GM21529 (cell line): ENCODE data around the gene DES.
A peak's percentile ranks its signal among the peaks of the same experiment; 100 is the strongest.
"Not testable (repeated sequence)": the region's sequence is repeated elsewhere in the genome, so short reads cannot be mapped to it uniquely, and the experiment has no call there.

Experiments used
- ATAC-seq: cut with Tn5 transposase; IDR thresholded peaks from one replicate; pipeline ENCODE4 v1.9.1; 2021; ENCODE audit not compliant: unreplicated experiment

The DES gene

DNA sequence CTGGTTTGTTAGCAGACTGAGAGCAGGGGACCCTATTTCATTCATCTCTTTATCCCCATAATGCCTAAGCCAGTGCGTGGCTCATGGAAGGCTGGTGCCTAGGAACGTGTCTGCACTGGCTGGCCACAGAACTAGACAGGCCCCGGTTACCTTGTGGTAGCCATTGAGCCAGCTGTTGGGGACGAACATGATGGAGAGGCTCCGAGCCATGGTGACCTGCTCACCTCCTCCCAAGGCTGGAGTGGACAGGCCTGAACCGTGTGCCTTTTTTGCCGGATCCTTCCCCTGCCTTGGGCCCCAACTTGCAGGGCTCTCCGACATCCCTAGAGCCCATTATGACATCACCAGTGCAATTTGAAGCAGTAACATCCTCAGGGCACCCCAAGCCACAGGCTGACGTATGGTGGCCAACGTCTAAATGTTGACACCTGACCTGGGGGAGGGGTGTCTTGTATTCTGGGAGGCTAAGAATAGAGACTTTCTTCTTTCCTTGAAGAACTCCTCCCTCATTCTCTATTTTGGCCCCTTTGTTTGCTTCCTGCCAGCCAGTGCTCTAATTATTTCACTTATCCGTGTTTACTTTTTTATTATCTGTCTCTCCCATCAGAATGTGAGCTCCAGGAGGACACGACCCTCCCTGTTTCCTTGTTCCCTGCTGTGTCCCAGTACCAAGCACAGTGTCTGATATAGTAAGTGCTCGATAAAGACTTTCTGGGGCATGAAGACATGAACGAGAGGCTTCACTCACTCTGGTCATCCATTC is 18.3 kb upstream of the DES start:
- ATAC-seq: no peak

GRCh38 chr2:219400562-219400961 is 17.6 kb upstream of the DES start:
- no peak for ATAC-seq

- no peak for ATAC-seq
Measured at GRCh38 chr2:219401606-219402005, 16.6 kb upstream of the DES start.

- peak; percentile 96 for ATAC-seq
Measured at GRCh38 chr2:219402665-219403515, 15.3 kb upstream of the DES start.

- no peak for ATAC-seq
Measured at GRCh38 chr2:219403861-219404260, 14.3 kb upstream of the DES start.

- ATAC-seq: no peak
Measured at GRCh38 chr2:219404291-219404910, 13.8 kb upstream of the DES start.

GRCh38 chr2:219404954-219405353 is 13.2 kb upstream of the DES start:
- no peak for ATAC-seq

DNA sequence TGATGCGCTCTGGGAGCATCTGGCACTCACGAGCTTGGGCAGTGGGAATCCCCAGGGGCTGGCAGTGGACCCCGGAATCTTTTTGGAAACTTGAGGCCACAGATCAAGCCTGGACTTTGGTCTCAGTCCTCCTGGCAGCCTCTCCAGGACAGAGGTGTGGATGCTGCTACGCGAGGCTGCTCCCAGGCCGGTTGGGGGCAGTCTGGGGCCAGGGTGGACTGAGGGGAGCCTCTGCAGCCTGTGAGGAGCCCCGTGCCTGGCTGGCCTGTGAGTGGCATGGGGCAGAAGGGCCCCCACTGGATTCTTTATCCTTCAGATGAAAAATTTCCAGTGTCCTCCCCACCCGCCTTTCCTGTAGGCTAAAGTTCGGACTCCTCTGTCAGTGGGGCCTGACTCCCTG is 12.7 kb upstream of the DES start:
- no peak for ATAC-seq

DNA sequence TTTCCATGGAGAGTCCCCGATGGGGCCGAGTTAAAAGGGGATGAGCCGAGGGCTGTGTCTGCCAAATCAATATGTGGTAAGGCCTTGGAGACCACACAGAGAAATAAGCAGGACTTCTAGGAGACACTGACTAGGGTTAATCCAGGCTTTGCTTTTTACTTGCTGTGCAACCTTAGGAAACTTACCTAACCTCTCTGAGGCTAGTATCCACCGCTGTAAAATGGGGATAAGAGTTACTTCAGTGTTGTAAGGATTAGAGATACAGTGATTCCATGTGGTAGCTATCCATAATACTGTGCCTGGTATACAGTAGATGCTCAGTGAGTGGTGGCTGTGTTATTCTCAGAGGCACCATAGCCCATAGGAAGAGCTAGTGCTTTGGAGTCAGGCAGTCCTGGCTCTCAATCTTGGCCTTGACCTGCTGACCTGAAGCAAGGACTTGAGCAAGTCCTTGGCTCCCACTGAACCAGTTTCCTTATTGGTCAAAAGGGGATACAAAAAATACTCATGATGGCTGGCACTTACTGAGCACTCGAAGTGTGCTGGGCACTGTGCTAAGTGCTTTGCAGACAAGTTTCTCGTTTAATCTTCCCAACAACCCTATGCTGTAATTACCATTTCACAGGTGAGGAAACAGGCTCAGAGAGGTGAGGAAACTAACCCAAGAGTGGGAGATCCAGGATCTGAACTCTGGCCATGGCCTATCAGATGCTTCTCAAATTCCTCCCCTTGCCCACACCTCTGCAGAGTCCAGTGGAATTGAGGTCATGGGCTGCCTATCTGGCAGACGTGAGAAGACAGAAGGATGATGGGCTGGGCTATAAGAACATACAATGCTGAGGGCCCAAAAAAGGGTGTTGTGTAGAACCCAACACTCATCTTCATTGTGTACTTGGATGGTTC is 12.0 kb upstream of the DES start:
- ATAC-seq: no peak

- no peak for ATAC-seq
Measured at GRCh38 chr2:219406861-219407230, 11.3 kb upstream of the DES start.

GRCh38 chr2:219407343-219407742 is 10.8 kb upstream of the DES start:
- ATAC-seq: not testable (repeated sequence)

GRCh38 chr2:219408204-219408603 is 10.0 kb upstream of the DES start:
- no peak for ATAC-seq

DNA sequence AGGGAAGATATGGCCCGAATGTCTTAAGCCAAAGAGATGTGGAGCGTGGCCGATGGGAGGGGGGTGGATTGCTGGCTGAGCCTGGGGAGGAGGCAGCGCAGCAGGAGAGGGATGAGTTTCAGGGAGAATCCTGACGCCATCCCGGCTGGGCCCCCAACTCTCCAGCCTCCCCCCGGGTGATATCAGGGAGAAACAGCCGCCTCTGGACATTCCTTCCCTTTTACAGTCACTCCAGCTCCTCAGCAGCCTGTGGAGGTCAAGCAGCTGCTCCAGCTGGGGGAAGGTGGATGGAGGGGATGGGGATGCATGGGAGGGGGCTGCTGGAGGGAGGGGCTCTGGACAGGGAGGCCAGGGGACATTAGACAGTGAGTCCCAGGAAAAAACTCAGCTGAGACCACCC is 9.5 kb upstream of the DES start:
- ATAC-seq: no peak

GRCh38 chr2:219409619-219410018 is 8.6 kb upstream of the DES start:
- no peak for ATAC-seq

DNA sequence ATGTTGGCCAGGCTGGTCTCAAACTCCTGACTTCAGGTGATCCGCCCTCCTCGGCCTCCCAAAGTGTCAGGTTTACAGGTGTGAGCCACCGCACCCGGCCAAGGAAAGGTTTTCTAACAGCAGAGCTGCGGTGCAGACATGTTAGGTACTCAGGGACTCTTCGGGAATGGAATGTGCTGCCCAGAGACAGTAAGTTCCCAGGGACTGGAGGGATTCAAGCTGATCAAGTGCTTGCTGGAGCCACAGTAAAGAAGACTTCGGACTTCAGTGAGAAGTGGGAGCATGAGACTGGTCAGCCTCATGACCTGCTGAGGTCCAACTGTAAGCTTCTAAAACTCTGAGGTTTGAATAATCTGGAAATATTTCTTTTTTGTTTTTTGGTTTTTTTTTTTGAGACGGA is 7.8 kb upstream of the DES start:
- no peak for ATAC-seq

DNA sequence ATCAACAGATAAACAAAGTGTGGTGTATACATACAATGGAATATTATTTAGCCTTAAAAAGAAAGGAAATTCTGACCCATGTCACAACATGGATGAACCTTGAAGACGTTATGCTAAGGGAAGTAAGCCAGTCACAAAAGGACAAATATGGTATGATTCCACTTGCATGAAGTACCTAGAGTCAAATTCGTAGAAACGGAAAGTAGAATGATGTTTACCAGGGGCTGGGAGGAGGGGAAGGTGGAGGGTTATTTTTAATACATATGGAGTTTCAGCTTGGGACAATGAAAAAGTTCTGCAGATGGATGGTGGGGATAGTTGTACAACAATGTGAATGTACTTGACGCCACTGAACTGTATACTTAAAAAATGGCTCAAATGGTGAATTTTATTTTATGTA is 3.3 kb upstream of the DES start:
- ATAC-seq: no peak

DNA sequence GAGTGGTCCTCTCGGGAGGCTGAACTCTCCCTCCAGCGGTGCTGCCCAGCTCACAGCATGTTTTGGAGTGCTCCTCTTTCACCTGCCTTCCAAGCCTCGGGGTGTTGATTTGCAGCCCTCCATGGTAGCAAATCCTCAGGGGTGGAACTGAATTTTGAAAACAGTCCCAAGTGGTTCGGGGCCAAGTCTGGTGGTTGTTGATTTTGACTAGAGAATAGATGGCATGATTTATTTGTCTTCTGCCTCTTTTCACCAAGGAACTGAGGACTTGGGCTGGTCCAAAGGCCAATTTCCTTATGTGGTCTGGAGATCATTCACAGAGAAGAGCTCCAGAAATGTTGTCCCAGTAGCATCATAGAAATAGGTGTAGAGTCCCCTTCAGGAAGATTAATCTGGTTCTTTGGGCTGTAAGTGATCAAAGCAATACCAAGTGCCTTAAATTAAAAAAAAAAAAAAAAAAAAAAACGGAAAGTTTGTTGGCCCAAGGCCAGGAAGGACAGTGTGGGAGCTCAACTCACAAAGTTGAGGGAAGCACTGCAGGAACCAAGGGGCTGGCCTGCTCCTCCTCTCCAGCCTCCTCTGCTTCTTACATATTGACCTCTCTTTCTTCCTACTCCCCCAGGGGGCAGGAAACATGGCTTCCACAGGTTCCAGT is 2.5 kb upstream of the DES start:
- no peak for ATAC-seq

DNA sequence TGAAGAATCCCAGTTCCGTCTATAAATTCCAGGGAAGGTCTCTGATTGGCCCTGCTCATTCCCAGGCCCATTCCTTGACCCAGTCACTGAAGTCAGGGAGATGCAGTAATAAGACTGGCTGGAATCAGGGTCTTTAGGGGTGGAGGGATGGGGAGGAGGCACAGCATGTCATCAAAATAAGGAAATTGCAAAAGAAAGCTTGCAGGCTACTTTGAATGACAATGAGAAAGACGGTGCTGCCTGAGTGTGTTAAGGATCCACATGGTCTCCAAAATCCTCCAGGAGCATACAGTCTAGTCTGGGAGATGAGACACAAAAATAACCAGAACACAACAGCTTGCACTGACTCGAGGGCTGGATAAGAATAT is 2.0 kb upstream of the DES start:
- no peak for ATAC-seq

DNA sequence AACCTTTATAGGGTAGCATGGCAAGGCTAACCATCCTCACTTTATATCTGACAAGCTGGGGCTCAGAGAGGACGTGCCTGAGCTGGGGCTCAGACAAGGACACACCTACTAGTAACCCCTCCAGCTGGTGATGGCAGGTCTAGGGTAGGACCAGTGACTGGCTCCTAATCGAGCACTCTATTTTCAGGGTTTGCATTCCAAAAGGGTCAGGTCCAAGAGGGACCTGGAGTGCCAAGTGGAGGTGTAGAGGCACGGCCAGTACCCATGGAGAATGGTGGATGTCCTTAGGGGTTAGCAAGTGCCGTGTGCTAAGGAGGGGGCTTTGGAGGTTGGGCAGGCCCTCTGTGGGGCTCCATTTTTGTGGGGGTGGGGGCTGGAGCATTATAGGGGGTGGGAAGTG is 1.2 kb upstream of the DES start:
- ATAC-seq: no peak

DNA sequence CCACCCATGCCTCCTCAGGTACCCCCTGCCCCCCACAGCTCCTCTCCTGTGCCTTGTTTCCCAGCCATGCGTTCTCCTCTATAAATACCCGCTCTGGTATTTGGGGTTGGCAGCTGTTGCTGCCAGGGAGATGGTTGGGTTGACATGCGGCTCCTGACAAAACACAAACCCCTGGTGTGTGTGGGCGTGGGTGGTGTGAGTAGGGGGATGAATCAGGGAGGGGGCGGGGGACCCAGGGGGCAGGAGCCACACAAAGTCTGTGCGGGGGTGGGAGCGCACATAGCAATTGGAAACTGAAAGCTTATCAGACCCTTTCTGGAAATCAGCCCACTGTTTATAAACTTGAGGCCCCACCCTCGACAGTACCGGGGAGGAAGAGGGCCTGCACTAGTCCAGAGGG is 803 bp upstream of the DES start:
- ATAC-seq: no peak

DNA sequence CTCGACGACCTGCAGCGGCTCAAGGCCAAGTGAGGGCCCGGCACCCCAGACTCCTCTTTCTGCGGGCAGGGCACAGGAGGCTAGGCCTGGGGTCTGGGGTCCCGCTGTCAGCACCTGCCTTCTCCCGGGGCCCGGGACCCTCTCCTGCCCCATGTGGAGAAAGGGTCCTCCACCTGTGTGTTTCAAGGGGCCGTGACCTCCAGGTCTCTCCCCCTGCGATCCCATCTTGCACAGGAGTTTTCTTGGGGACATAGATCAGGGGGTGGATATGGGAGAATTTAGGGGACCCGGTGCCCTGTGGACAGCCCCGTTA is 791 bp downstream of the DES start:
- ATAC-seq: no peak
